ENCODE results near the gene LGI4. TPM values are rescaled to one million over a fixed set of nuclear protein-coding genes. Genes with fewer than 3 reads are reported as not detected.

Gene LGI4
- total and polyA plus RNA-seq, 2 experiments from 2014 or later: 3.4 to 4.3 TPM

- TF ChIP-seq ZNF462 (CRISPR knock-in tag; IDR thresholded peaks at IDR 0.05) (no peak), STAT1 (IDR thresholded peaks at IDR 0.05; ENCODE audit: unreplicated experiment) (no peak), REST (IDR thresholded peaks at IDR 0.05; ENCODE audit: unreplicated experiment) (no peak), EZH2 (IDR thresholded peaks at IDR 0.05; ENCODE audit: low read depth, unreplicated experiment) (no peak), CREB1 (CRISPR knock-in tag; IDR thresholded peaks at IDR 0.05; ENCODE audit: low read depth) (no peak)
These were observed 40.8 kb downstream of the LGI4 start (continued) for GRCh38 chr19:35093941-35094647.

Data from GM23338 (cell line).